ENCODE data around the gene DDIAS.
"Not testable (repeated sequence)": the region's sequence is repeated elsewhere in the genome, so short reads cannot be mapped to it uniquely, and the experiment has no call there.

The DDIAS gene, protein sequence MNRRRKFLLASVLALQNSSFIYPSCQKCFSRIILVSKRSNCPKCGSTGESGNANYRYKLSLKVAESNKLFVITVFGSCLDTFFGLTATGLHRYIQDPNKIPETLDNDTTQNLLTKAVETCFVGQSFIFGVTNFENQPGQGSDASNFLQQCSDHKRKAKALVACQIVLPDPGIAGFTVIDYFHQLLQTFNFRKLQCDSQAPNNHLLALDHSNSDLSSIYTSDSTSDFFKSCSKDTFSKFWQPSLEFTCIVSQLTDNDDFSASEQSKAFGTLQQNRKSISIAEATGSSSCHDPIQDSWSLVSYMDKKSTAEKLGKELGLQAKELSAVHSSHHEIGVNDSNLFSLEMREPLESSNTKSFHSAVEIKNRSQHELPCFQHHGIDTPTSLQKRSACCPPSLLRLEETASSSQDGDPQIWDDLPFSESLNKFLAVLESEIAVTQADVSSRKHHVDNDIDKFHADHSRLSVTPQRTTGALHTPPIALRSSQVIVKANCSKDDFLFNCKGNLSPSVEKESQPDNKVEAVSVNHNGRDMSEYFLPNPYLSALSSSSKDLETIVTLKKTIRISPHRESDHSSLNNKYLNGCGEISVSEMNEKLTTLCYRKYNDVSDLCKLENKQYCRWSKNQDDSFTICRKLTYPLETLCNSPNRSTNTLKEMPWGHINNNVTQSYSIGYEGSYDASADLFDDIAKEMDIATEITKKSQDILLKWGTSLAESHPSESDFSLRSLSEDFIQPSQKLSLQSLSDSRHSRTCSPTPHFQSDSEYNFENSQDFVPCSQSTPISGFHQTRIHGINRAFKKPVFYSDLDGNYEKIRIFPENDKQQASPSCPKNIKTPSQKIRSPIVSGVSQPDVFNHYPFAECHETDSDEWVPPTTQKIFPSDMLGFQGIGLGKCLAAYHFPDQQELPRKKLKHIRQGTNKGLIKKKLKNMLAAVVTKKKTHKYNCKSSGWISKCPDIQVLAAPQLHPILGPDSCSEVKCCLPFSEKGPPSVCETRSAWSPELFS

DNA sequence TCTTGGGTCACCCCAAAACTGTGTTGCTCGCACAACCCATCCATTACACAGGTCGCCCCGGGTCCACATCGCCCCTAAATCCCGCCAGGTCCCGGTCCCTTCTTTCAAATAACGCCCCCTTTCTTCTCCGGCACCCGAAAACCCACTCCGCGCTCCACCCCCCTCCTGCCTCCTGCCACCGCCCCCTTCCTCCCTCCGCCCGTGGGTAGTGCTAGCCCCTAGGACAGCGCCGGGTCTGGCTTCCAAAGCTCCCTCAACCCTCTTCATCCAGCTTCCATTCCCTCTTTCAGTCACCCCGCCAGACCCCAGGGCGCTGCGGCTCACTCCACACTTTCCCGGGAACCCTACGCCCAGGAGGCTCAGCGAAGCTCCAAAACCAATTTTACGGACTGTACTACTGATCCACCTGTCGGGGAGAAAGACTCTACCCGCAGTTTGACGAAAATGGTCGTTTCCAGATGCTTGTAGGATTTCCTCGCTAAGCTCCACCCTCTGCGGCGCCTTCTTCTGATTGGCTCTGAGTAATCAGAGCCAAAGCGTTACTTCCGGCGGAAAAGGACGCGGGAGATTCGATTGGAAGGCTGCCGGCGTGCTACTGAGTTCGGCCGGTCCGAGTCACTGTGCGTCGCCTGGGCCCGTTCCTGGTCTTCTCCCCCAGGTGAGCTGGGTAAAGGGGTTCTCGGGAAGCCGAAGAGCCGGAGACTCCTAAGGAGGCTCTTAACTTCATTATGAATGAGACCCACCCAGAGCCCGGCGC lies at the start of gene DDIAS:
DDIAS (plus strand) TSS at position 572 of the 757 bp plus-strand sequence. CDS start 13,003 bp downstream, outside the sequence.
- in situ Hi-C loops (cut with MboI; ENCODE audit: low sequenced_read_pairs), result no loop called here

DNA sequence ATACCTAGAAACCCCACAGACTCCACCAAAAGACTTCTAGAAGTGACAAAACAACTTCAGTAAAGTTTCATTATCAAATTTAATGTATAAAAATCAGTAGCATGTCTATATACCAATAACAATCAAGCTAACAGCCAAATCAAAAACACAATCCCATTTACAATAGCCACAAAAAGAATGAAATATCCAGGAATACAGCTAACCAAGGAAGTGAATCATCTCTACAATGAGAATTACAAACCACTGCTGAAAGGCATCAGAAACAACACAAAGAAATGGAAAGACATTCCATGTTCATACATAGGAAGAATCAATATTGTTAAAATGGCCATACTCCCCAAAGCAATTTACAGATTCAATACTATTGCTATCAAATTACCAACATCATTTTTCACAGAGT lies 47.3 kb upstream of the DDIAS start:
- in situ Hi-C loops (cut with MboI; ENCODE audit: low sequenced_read_pairs), result no loop called here

DNA sequence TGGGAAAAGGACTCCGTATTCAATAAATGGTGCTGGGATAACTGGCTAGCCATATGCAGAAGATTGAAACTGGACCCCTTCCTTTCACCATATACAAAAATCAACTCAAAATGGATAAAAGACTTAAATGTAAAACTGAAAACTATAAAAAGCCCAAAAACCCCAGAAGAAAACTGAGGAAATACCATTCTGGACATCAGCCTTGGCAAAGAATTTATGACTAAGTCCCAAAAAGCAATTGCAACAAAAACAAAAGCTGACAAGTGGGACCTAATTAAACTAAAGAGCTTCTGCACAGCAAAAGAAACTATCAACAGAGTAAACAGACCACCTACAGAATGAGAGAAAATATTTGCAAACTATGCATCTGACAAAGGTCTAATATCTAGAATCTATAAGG lies 46.6 kb upstream of the DDIAS start:
- in situ Hi-C loops (cut with MboI; ENCODE audit: low sequenced_read_pairs), result not testable (repeated sequence)

DNA sequence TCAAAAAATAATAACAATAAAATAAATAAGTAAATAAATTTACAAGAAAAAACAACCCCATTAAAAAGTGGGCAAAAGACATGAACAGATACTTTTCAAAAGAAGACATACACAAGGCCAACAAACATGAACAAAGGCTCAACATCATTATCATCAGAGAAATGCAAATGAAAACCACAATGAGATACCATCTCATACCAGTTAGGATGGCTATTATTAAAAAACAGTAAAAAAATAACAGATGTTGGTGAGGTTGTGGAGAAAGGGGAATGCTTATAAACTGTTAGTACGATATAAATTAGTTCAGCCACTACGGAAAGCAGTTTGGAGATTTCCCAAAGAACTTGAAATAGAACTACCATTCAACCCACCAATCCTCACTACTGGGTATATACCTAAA lies 45.9 kb upstream of the DDIAS start:
- in situ Hi-C loops (cut with MboI; ENCODE audit: low sequenced_read_pairs), result no loop called here

DNA sequence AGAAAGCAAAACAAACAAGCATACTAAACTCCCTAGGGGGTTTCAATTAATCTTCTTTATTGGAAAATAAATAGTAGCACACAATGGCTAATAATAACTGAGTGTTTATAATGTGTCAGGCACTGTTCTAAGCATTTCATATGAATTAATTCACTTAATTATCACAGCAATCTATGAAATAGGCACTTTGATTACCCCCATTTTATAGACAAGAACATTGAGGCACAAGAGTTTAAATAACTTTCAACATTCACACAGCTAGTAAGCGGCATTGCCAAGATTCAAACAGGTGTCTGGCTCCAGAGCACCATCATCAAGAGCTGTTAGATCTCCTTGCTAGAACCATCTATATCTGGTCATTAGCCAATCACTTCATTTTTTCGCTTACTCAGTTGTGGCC lies 44.4 kb upstream of the DDIAS start:
- in situ Hi-C loops (cut with MboI; ENCODE audit: low sequenced_read_pairs), result no loop called here

DNA sequence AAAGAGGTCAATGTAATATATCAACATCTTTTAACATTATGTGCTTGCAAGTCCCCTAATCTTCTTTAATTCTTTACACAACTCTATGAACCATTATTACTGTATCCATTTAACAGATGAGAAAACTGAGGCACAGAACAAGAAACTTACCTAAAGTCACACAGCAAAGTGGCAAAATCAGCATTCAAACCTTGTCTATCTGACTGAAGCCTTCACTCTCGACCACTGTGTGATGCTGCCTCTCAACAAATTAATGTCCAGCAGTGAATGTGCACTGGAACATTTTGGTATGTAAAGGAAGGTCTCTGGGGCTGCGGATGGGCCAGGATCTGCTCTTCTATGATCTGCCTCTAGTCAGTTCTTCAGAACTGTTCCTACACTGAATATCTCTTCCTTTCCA lies 43.4 kb upstream of the DDIAS start:
- in situ Hi-C loops (cut with MboI; ENCODE audit: low sequenced_read_pairs), result no loop called here

DNA sequence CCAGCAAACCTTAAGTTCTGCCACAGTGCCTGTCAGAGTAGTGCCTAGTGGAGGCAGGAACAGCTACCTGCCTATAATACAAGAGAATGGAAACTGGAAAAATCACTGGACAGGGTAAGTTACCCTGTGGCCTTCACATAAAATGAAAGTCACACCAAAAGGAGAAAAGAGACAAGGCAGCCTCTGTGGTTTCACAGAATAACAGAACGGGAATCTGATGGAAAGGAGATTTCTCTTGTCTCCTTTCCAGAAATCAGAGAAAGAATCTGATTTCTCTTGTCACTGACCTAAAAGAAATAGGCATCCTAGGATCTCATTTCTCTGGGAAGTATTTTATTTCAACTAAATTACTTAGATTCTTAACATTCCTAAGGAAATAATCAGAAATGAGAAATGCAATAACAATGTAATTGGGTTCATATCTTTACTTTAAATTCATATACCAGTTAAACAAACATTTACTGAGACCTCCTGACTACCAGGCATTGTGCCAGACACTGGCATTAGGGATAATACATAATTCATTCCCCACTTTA lies 42.9 kb upstream of the DDIAS start:
- in situ Hi-C loops (cut with MboI; ENCODE audit: low sequenced_read_pairs), result no loop called here

DNA sequence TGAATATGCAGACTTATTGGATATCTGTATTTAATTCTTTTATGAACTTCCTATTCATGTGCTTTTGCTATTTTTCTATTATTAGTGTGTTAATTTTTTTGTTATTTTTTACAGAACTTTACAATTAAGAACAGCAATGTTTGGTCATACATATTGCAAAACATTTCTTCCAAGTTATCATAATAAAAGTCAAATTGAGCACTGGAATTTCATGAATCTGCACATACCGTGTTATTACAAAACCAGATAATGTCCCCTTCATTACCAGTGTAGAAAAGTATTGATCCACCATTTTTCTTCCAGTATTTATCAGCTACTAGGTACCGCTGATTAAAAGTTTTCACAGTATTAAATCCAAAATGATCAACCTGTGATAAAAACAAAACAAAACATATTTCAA lies 41.8 kb upstream of the DDIAS start:
- in situ Hi-C loops (cut with MboI; ENCODE audit: low sequenced_read_pairs), result no loop called here

DNA sequence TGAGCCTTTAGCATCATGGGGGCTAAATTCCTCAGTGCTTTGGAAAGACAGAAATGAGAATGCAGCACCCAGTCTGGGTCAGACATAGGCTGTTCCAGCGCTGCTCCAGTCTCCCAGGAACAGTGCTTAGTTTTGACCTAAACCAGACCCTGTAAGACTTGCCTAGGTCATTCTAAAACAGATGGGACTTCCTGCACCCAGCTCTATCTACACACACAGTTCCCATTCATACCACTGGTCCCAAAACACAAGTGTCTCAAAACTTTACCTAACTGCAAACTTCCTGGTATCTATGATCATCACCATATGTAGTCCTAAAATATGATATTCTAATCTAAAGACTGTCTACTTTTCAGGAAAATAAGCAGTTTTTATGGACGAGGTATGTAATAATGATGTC lies 39.2 kb upstream of the DDIAS start:
- in situ Hi-C loops (cut with MboI; ENCODE audit: low sequenced_read_pairs), result no loop called here

DNA sequence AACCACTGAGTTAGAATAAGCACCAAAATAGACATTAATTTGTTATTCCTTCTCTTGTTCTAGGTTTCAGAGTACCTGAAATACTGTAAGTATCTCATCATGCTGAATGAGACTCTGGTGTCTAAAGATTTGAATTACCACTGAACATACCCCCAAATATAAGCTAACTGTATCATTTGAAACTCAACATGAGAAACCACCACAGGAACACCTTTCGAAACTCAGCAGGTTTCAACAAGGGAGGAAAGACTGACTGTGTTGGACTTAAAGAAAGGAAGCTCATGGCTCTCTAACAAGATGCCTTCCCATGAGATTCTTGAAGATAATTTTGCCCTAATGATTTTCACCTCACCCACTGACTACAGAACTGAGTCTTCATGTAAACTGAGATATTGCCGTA lies 38.3 kb upstream of the DDIAS start:
- in situ Hi-C loops (cut with MboI; ENCODE audit: low sequenced_read_pairs), result no loop called here

DNA sequence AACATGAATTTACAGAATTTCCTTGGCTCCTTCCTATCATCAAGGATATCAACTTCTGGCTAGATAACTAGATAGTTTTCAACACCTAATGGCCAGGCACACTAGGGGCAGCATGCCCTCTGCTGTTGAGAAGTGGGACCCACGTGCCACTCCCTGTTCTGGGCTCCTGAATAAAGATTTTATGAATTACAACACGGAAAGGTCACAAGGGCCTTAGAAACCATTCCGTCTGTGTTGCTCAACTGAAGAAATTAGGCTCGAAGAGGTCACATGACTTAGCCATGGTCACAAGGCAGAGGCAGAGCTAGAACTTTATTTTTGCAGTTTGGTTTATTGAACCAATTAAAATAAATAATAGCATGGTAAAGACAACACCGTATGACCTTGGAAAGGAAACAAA lies 37.3 kb upstream of the DDIAS start:
- in situ Hi-C loops (cut with MboI; ENCODE audit: low sequenced_read_pairs), result no loop called here

DNA sequence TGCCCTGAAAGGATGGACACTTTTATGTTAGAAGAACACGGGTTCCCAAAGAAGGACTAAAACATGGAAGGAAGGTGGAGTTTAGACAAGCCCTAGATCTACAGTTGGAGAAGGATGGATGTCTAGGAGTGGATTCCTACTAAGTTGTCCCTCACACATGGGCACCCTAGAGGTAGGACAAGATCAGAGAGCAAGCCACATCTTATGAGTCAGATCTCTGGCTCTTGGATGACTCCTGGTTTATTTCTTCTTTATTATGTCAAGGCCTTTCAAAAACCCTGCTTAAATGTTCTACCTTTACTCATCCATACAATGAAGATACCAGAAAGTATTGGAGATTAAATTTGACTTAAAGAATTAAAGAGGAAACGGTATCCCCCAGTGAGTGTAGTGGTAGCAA lies 35.7 kb upstream of the DDIAS start:
- in situ Hi-C loops (cut with MboI; ENCODE audit: low sequenced_read_pairs), result no loop called here

DNA sequence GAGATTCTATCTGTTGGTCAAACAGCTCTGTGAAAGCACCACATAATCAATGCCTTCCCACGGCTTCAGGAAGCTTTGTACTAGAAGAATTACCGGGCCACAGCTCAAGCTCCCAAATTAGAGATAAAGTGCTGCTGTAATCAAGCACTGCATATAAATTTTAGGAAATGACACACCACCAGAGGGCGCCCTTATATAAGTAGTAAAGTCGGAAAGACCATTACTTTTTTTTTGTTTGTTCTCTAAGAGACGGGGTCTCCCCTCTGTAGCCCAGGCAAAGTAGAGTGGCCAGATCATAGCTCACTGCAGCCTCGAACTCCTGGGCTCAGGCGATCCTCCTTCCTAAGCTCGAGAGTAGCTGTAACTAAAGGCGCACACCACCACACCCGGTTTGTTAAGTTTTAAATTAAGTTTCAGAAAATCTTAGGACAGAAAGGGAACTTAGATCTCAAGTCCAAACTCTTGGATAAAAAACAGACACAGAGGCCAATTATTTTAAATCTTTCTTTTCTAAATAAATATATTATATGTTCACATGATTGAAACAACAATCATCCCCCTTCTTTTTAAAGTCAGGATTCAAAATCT lies 33.9 kb upstream of the DDIAS start:
- in situ Hi-C loops (cut with MboI; ENCODE audit: low sequenced_read_pairs), result no loop called here

DNA sequence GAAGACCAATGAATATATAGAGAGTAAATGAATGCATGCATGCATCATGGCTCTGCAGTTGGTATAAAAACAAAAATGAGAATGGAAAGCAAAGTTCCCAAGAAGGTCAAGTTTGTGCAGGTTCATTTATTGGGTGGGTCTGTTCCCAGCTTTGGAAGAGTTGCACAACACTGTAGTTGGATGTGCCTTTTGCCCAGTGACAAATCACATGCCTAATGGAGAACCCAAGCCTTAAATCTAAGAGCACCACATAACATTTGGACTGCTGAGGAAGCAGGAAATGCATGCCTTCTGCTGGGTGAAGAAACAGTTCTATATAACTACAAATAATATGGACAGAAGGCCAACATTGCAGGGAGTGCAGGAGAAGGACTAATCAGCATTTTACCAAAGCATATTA lies 31.9 kb upstream of the DDIAS start:
- in situ Hi-C loops (cut with MboI; ENCODE audit: low sequenced_read_pairs), result loop anchor here (5.0 kb wide), 1 partner anchor 53 kb away; no protein-coding TSS in a partner anchor

DNA sequence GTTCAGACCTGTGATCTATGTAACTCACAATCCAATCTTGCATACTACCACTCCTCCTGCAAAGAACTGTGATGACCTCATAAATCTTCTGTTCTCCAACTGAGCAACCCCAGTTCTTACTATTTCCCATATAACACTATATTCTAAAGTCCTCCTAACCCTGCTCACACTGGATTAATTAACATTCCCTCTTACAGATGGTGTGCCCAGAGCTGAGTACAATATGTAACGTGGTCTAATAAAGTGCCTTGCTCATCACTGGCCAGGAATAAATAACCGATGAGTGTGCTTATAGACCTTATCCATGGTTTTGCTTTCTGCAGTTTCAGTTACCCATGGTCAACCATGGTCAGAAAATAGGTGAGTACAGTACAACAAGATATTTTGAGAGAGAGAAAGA lies 29.9 kb upstream of the DDIAS start:
- in situ Hi-C loops (cut with MboI; ENCODE audit: low sequenced_read_pairs), result loop anchor here (5.0 kb wide), 1 partner anchor 51 kb away; no protein-coding TSS in a partner anchor

DNA sequence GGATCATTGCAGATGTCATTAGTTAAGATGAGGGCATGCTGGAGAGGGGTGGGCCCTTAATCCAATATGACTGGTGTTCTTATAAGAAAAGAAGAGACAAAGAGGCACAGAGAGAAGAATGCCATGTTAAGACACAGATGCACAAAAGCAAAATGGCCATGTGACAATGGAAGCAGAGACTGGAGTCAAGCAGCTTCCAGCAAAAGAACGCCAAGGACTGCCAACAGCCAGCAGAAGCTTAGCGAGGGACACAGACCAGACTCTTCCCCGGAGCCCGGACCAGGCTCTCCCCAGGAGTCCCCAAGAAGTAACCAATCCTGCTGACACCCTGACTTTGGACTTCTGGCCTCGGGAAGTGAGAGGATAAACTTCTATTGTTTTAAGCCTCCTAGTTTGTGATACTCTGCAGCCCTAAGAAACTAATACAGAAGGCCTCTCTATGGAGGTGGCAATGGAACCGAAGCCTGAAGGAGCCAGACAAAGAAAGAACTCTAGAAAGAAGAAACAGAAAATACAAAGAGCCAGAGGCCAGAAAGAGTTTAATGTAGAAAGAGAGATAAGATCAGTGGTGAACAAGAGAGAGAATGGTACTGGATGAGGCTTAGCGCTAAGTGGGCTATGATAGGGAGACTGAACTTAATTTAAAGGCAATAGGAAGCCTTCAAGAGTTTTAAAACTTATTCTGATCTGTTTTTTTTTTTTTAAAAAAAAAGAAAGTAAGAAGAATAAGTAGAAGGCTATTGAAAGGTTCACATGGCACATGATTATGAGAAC lies 29.0 kb upstream of the DDIAS start:
- in situ Hi-C loops (cut with MboI; ENCODE audit: low sequenced_read_pairs), result loop anchor here (5.0 kb wide), 1 partner anchor 50 kb away; no protein-coding TSS in a partner anchor

DNA sequence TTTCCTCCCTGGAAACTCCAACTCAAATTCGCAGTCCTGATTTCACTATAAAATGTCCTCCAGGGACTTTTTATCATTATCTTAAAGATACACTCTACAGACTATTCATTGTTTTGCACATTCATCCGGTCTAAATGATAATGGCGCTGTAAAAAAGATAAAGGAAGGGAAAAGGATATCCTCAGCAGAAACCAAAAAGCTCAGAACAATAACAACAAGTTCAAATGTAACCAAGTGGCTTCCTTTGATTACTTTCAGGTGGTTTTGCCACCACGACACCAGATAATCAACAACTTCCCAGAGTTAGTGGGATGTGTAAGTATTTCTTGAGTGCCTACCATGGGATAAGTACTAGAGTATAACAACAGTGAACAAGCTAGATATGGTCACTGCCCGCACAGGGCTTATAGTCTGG lies 27.6 kb upstream of the DDIAS start:
- in situ Hi-C loops (cut with MboI; ENCODE audit: low sequenced_read_pairs), result loop anchor here (5.0 kb wide), 1 partner anchor 48 kb away; no protein-coding TSS in a partner anchor

DNA sequence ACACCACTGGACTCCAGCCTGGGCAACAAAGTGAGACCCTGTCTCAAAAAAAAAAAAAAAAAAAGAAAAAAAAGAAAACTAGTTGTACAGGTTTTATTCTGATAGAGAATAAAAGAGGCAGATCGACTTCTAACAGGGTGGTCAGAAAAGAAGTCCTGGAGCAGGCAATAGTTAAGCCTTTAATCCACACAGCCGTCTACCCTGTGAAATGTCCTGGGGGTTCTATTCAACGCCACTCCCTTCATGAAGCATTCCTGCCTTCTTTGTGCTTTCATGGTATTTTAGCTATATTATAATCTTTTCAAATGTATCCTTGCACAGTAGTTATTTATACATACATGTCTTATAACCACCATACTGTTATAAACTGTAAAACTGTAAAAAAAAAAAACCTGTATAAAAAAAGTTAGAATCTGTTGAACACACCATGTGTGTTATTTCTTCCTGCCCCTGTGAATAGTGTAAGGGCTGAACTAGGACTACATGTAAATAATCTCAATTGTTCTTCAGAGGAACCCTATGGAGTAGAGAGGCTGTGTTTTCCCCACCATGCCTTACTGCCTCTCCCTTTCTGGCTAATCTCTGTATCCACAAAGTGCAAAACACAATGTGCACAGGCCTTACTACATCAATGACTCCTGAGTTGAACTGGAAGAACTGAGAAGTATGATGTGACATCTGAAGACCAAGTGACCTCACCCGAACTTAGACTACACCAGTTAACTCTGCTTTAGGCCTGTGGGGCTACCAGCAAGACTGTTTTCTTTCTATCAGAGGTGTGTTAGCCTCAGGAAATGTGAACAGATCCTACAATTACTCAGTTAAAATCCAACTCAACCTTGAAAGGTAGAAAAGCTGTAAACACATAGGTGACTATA lies 26.7 kb upstream of the DDIAS start:
- in situ Hi-C loops (cut with MboI; ENCODE audit: low sequenced_read_pairs), result loop anchor here (5.0 kb wide), 1 partner anchor 47 kb away; no protein-coding TSS in a partner anchor

Data from HL-60/S4 (cell line).